GM19099 (cell line): ENCODE measurements around the gene EIF2S2.

Experiments used
- POLR2A ChIP-seq: IDR thresholded peaks from 3 replicates; pipeline ENCODE4 v1.6.1; 2011; ENCODE audit warnings: low read depth; ENCODE audit not compliant: insufficient read length; ENCODE audit errors: extremely low read depth

Gene EIF2S2

DNA sequence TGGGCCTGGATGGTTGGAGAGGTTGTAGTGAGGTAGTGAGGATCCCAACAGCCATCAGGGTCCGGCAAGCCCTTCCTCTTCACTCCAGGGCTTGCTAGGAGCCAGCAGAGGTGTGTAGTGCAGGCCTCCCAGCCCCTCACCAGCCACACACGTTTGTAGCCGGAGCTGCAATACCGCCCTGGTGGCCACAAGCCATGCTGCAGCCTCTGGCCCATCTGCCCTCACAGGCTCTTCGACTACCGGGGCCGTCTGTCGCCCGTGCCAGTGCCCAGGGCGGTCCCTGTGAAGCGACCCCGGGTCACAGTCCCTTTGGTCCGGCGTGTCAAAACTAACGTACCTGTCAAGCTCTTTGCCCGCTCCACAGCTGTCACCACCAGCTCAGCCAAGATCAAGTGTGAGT lies 36.4 kb downstream of the EIF2S2 start:
- no peak for TF ChIP-seq POLR2A

DNA sequence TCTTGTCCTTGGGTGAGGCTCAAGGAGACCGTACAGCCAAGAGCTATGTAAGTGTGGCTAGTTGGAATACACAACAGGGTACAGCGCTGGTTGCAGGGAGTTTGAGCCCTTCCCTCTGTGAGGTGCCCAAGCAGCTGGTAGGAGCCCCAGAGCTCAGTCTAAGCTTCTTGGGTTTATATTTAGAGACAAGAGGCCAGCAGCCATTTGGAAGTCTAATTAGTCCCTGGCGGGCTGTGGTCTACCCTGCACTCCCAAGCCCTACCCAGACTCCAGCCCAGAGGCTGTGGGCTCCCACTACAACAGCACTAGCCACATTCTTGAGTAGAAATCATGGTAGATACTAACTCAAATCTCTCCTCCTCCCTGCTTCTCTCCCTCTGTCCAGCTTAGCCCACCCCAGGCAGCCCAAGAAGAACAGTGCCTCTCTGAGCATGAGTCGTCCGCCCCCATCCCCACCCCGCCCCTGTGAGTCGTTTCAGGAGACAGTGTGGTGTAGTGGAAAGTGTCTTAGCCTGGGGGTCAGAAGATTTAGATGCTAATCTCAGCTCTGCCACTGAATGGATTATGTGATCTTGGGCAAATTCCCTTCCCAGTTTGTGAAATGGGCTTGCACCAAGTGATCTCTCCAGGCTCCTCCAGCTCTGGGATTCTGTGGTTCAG lies 37.8 kb downstream of the EIF2S2 start:
- no peak for TF ChIP-seq POLR2A

DNA sequence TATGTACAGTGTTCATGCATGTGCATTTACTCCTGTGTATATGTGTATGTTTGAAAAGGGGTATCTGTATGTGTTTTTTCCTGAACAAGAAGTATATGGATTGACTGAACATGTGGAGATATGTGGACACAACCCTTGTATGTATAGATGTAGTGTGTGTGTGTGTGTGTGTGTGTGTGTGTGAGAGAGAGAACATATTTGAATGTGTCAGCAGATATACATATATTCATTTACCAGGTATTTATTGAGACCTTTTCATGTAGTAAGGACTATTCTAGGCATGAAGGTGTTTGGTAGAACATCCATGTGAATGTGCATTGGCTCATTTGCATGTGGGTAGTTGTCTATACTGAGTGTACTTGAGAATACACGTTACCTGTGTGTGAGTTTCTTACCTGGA lies 39.3 kb downstream of the EIF2S2 start:
- no peak for TF ChIP-seq POLR2A

DNA sequence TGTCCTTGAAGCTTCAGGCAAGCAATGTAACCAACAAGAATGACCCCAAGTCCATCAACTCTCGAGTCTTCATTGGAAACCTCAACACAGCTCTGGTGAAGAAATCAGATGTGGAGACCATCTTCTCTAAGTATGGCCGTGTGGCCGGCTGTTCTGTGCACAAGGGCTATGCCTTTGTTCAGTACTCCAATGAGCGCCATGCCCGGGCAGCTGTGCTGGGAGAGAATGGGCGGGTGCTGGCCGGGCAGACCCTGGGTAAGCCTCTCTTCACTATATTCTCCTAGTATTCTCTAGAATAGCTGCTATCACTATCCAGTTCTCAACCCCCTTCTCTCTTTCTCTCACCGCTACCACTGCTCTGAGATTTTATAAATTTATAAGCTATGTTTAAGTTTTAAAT lies 40.0 kb downstream of the EIF2S2 start:
- no peak for TF ChIP-seq POLR2A

DNA sequence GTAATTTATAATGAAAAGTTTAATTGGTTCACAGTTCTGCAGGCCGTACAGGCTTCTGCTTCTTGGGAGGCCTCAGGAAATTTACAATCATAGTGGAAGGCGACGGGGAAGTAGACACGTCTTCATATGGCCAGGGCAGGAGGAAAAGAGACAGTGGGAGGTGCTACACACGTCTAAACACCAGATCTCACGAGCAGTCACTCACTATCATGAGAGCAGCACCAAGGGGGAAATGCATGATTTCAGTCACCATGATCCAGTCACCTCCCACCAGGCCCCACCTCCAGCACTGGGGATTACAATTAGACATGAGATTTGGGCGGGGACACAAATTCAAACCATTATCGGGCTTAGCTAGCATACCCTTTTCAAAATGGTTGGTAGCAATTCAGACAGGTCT lies 41.2 kb downstream of the EIF2S2 start:
- TF ChIP-seq POLR2A: no peak

DNA sequence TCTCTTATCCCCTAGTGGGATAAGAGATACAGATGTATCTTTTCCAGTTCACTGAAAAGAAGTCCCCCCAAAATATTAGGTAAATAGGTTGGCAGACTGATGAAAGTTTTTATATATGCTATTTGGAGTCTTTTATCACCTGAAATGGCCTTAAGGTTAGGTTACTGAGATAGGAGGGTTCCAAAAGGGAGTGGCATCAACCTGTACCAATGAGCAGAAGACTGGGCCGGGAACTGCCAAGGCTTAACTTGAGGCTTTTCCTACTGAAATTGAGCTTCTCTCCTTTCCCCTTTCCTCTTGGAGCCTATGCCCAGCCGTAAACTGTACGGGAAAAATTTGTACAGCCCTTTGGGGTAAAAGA lies 42.0 kb downstream of the EIF2S2 start:
- no peak for TF ChIP-seq POLR2A

DNA sequence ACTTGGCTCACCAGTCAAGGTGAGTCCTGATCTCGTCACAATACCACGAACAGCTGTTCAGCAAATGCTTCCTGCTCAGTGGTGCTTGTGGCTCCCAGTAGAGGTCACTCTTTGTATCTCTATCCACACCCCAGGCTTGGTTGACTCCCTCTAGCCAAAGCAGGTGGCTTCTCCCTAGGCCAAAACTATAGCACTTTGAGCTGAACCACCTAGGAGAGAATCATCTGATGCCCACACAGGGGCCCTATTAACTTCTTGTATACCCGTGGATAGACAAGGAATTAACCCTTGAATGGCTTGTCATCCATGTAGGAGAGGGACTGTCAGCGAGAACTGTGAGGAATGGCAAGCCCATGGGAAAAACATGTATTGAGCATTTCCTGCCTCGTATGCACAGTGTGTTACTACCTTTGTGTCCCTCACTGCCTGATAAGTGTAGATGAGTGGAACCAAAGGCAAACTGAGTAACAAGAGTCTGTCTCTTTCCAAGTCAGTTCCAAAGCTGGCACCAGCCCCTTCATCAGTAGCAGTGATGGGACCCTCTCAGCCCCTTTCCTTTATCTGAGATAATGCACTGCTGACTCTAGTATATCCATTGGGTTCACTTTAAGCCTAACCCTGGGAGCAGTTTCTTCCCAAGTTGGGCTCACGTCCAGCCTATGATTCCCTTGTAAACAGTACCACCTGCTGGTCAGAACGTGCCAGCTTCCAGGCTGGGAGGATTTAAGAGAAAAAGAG lies 42.5 kb downstream of the EIF2S2 start:
- TF ChIP-seq POLR2A: no peak

DNA sequence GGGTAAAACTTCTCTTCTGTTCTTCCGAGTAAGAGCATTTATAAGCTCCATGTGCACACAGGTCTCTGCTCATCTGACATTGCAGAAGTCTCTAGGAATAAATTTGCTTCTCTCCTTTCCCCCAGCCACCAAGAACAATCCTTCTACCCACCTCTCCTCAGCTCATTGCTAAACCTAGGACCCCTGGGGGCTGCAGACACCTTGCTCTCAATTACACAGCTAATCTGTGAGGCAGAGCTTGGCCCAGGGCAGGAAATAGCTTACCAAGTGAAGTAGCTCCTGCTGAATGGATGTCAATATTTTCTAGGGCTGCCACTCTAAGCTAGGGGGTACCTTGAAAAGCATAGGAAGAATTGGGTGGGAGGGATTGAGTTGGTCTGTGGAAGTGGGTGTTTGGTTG lies 44.0 kb downstream of the EIF2S2 start:
- TF ChIP-seq POLR2A: no peak

DNA sequence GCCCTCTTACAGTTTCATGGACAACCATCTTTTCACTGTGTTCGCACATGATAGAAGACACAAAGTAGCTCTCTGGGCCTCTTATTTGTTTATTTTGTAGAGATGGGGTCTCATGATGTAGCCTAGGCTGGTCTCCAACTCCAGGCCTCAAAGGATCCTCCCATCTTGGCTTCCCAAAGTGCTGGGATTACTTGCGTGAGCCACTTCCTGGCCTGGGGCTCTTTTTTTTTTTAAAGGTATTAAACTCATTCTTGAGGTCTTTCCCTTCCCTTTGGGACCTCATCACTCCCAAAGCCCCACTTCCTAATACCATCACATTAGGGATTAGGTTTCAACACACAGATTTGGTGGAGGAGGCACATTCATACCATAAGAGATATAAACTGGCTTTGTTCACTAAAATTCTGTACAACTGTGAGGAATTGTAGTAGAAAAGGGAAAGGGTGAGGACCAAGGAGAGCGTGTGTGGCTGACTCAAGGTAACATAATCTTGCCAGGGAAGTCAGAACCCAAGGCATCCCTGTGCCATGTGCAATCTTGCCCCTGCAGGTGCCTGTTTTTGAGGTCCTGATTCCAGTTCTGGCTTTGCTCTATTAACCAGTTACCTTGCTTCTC lies 45.5 kb downstream of the EIF2S2 start:
- no peak for TF ChIP-seq POLR2A

DNA sequence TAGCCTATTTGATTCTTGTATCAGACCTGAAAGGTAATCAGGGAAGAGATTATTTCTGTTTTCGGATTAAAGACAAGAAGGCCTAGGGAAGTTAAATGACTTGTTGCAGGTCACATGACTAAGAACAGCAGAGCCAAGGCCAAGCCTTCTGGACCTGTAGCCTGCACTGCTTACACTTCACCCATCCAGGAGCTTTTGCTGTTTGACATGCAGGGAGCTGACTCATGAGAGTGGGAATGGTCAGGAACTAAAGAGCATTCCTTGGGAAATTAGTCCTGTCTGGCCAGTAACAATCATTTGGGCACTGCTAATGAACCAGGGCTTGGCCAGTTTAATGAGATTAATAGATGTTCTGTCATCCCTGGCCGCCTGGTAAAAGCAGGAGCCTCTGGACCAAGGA lies 46.8 kb downstream of the EIF2S2 start:
- TF ChIP-seq POLR2A: no peak

DNA sequence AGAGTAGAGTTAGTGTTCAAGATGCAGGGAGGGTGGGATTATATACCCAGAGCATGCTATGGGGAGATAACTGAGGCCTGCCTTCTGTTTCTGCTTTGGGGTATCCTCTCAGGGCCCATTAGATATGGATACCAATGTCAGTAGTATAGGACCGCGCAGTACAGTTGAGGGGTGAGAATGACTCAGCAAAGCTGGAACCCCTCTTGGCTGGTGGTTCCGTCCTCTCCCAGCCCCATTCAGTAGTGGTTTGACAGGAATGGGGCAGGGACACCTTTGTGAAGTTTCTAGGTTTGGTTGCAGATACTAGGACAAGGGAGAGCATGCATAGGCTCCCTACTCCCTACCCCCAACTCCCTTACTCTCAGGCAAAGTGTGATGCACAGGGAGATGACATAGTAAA lies 47.8 kb downstream of the EIF2S2 start:
- no peak for TF ChIP-seq POLR2A

DNA sequence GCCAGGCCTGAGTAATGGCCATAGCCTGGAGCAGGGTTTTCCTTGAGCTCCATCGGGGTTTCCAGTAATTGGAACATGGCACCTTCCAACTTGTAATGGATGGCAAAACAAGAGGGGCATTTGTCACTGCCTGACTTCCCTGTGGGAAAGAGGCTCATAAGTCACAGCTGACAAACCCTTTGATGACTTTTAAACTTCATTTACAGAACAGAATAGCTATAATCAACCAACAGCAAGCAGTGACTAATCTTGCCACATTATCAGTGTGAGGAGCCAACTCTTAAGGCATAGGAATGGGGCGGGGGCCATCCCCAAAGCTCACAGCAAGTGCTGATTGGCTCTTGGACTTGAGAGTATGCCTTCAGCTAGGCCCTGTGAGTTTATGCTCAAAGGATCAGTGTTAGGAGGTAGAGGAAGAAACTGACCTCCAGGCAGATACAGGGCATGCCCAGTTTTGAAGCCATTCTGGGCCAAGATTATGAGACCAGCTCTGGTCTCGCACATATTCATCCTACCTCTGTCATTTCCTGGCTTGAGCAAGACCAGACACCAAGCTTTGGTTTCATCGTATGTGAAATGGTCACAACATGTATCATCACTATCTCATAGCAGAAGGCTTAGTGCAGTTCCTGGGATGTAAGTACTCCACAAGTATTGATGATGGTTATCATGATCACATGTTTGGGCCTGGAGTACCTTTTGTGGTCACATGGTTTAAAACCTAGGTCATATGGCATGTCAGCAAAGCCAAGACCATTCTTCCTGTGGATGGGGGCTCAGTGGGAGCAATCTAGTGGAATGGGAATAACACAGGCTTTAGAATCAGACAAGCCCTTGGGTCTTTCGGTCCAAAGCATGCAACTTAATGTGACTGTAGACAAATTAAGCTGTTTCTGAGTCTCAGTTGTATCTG lies 49.2 kb downstream of the EIF2S2 start:
- no peak for TF ChIP-seq POLR2A

DNA sequence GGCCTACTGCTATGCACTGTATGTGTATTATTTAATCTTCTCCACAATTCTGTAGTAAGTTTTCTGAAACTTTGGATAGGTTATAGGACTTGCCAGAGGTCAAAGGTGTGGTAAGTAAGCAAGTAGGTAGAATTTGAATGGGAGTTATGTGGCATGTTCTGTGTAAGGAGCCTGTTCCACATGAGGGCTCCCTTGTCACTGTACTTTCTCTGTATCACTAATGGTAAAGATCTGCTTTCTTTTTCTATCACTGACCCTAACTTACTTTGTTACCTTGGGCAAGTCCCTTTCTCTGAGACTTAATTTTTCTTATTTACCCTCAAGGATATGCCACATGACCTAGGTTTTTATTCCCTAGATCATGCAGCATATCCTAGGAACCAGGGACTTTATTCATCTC lies 50.3 kb downstream of the EIF2S2 start:
- no peak for TF ChIP-seq POLR2A

DNA sequence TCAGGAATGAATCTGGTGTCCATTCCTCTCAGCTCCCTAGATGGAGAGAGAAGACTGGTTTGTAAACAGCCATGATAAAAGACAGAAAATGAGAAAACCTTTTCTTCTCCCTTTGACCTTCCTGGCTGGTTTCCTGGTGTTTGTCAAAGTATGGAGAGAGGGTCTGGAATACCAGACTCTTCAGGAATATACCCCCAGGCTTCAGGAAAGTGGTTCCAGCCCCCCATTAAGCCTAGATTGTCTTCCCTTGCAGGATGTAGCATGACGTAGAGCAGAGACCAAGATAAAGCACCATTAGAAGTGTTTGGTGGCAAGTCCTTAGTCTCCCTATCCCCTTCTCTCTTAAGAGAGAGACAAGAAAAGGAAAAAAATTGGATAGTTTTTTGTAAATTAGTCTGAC lies 51.1 kb downstream of the EIF2S2 start:
- TF ChIP-seq POLR2A: no peak

DNA sequence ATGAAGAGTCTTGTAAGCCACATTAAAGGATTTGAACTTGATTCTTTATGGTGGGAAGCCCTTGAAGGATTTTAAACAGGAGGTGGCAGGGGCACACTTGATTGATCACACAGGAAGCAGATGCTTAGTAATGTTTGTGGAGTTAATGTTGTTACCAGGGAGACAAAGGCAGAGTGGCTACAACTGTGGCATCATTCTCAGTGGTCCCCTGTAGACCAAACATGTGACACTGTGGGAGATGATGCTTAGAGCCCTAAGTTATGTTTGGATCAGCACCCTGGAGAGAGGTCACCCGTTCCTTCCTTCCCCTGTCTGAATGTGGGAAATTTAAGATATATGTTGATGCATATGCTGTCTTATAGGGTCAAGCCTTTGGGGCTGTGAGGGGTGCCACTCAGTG lies 53.2 kb downstream of the EIF2S2 start:
- TF ChIP-seq POLR2A: no peak
